SK-N-SH treated with all-trans-retinoic acid at 6 μM for 48 hours (cell line): ENCODE data around the gene MTPN.

ENCODE experiments used
- ARNTL ChIP-seq: fragments of 450-650 bp; formaldehyde crosslinking; IDR thresholded peaks from 2 replicates; pipeline ENCODE4 v1.5.0; 2020; ENCODE audit warnings: low read depth, mild to moderate bottlenecking, moderate library complexity, borderline replicate concordance
- CREB5 ChIP-seq: fragments of 250-450 bp; sonication (Bioruptor Pico); IDR thresholded peaks from 2 replicates; pipeline ENCODE4 v1.5.1; 2020; ENCODE audit warnings: low read depth, mild to moderate bottlenecking, moderate library complexity
- OSR1 ChIP-seq: fragments of 250-450 bp; sonication (Bioruptor Pico); IDR thresholded peaks from 2 replicates; pipeline ENCODE4 v1.8.0; 2022; ENCODE audit warnings: moderate library complexity, mild to moderate bottlenecking, inconsistent platforms
- PATZ1 ChIP-seq: fragments of 250-450 bp; sonication (Bioruptor Pico); IDR thresholded peaks from 2 replicates; pipeline ENCODE4 v1.8.0; 2020; ENCODE audit warnings: mild to moderate bottlenecking, moderate library complexity, borderline replicate concordance
- RARB ChIP-seq: fragments of 250-450 bp; sonication (Bioruptor Pico); IDR thresholded peaks from 2 replicates; pipeline ENCODE4 v1.8.0; 2021; ENCODE audit warnings: mild to moderate bottlenecking, moderate library complexity
- TSHZ2 ChIP-seq: fragments of 250-450 bp; sonication (Bioruptor Pico); IDR thresholded peaks from 2 replicates; pipeline ENCODE4 v1.5.0; 2020; ENCODE audit warnings: mild to moderate bottlenecking, moderate library complexity

- TF ChIP-seq OSR1 (CRISPR knock-in tag) (no peak), ARNTL (CRISPR knock-in tag) (no peak), CREB5 (CRISPR knock-in tag) (no peak), TSHZ2 (CRISPR knock-in tag) (no peak), PATZ1 (no peak), RARB (CRISPR knock-in tag) (no peak)
Observed at GRCh38 chr7:135970045-135970444, 7.1 kb downstream of the MTPN start.
